OCI-LY7 (cell line): ENCODE measurements around the gene CCDC93. TPM values are rescaled to one million over a fixed set of nuclear protein-coding genes. Genes with fewer than 3 reads are reported as not detected.

Source experiments
- BruUV-seq: library from RNA; stranded (reverse); fragments of 400-500 nt; replicated peaks from 2 replicates; lab custom pipeline; 2021; lab: Mats Ljungman, UMichigan
- CTCF ChIA-PET: fragments of 300-600 bp; sonication (Branson Sonifier 250); formaldehyde crosslinking; loops from one replicate; lab custom pipeline; 2022; ENCODE audit warnings: antibody characterized with exemption; ENCODE audit not compliant: unreplicated experiment; lab: Charles Lee
- POLR2A ChIA-PET: fragments of 300-600 bp; sonication (Branson Sonifier 250); formaldehyde crosslinking; loops from one replicate; lab custom pipeline; 2022; ENCODE audit warnings: antibody characterized with exemption; lab: Charles Lee
- DNase-seq: peaks from one replicate; pipeline ENCODE4 v3.0.0-alpha.2; 2015; ENCODE audit warnings: low spot score
- H2AFZ ChIP-seq: fragments of 200-600 bp; sonication (generic), shearing (Covaris generic); 2 replicates; pipeline ENCODE4 v1.6.1; 2014; ENCODE audit warnings: mild to moderate bottlenecking, antibody characterized with exemption, low read length, moderate library complexity
- H3K27ac ChIP-seq: fragments of 200-600 bp; sonication (generic); 2 replicates; pipeline ENCODE4 v1.5.1; 2014; ENCODE audit warnings: mixed run types, low read depth, mild to moderate bottlenecking, moderate library complexity, low read length, inconsistent platforms; ENCODE audit not compliant: poor library complexity, severe bottlenecking
- H3K36me3 ChIP-seq: fragments of 200-600 bp; sonication (generic); 2 replicates; pipeline ENCODE4 v1.6.1; 2014; ENCODE audit warnings: mild to moderate bottlenecking, antibody characterized with exemption, low read length, moderate library complexity, mixed read lengths; ENCODE audit not compliant: insufficient read depth
- H3K4me1 ChIP-seq: fragments of 200-600 bp; sonication (generic); 2 replicates; pipeline ENCODE4 v1.5.1; 2014; ENCODE audit warnings: mild to moderate bottlenecking, low read length; ENCODE audit not compliant: insufficient read depth, poor library complexity, severe bottlenecking
- H3K4me2 ChIP-seq: fragments of 200-600 bp; sonication (generic); 2 replicates; pipeline ENCODE4 v1.6.1; 2014; ENCODE audit warnings: mild to moderate bottlenecking, low read length
- H3K4me3 ChIP-seq: fragments of 200-600 bp; sonication (generic); 2 replicates; pipeline ENCODE4 v1.5.1; 2014; ENCODE audit warnings: mild to moderate bottlenecking, low read depth, low read length; ENCODE audit not compliant: poor library complexity, severe bottlenecking
- H3K79me2 ChIP-seq: fragments of 200-600 bp; sonication (generic); 2 replicates; pipeline ENCODE4 v1.6.1; 2016; ENCODE audit warnings: low read depth, mild to moderate bottlenecking, low read length, moderate library complexity, mixed read lengths; ENCODE audit not compliant: insufficient read depth
- H3K9me2 ChIP-seq: fragments of 200-600 bp; sonication (generic); 2 replicates; pipeline ENCODE4 v1.6.1; 2016; ENCODE audit warnings: mild to moderate bottlenecking, low read length, mixed read lengths; ENCODE audit not compliant: insufficient read depth
- H3K9me3 ChIP-seq: fragments of 200-600 bp; sonication (generic); 2 replicates; pipeline ENCODE4 v1.6.1; 2014; ENCODE audit warnings: mild to moderate bottlenecking, mixed run types, low read length, mixed read lengths
- H4K20me1 ChIP-seq: fragments of 200-600 bp; sonication (generic); 2 replicates; pipeline ENCODE4 v1.6.1; 2014; ENCODE audit warnings: mild to moderate bottlenecking, antibody characterized with exemption, low read length, moderate library complexity, mixed read lengths; ENCODE audit not compliant: insufficient read depth
- EZH2phosphoT487 ChIP-seq: fragments of 200-600 bp; sonication (generic); IDR thresholded peaks from 2 replicates; pipeline ENCODE4 v1.6.1; 2018; ENCODE audit warnings: low read depth, borderline replicate concordance, mild to moderate bottlenecking, mixed run types, antibody characterized with exemption, low read length, moderate library complexity, mixed read lengths
- intact Hi-C: fragments of 100-400 bp; cut with micrococcal nuclease; formaldehyde crosslinking; loops from one replicate; pipeline ENCODE4 v1.10.0; 2022; ENCODE audit not compliant: unreplicated experiment
- total RNA-seq, 2 experiments: library from RNA; depleted of rRNA in 1 of 2; stranded (reverse); fragments of >200 nt in 1 of 2; shearing (Covaris generic) in 1 of 2; gene quantifications; 2 replicates each; pipeline ENCODE4 v1.2.3, GENCODE V29; 2014 to 2022
- TF ChIP-seq, protein P1 (sequence below): fragments of 200-600 bp; sonication (generic); conservative IDR thresholded peaks from 2 replicates; pipeline ENCODE4 v1.5.1; 2014; ENCODE audit warnings: mild to moderate bottlenecking, antibody characterized with exemption, low read length, moderate library complexity, mixed read lengths

CCDC93 gene
- total RNA-seq, 2 experiments from 2014 or later, result 25.6 to 53.8 TPM

DNA sequence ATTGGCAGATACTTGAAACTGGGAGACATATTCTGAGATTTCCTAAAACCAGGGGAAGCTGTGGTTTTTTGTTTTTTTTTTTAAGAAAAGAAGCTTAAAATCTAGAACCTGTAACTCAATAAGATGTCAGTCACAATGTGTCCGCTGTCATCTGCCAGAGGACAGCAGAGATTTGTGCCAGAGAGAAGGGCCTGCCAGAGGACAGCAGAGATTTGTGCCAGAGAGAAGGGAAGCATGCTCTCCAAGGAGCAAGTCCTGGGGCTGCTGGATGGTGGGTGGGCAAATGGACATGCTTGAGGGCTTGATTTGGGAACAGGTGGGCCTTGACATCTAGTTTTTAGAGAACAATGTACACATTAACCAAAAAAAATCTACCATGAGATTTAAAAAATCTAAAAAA is 77.9 kb downstream of the CCDC93 start:
- no peak for TF ChIP-seq EZH2phosphoT487
- TF ChIP-seq, protein P1, sequence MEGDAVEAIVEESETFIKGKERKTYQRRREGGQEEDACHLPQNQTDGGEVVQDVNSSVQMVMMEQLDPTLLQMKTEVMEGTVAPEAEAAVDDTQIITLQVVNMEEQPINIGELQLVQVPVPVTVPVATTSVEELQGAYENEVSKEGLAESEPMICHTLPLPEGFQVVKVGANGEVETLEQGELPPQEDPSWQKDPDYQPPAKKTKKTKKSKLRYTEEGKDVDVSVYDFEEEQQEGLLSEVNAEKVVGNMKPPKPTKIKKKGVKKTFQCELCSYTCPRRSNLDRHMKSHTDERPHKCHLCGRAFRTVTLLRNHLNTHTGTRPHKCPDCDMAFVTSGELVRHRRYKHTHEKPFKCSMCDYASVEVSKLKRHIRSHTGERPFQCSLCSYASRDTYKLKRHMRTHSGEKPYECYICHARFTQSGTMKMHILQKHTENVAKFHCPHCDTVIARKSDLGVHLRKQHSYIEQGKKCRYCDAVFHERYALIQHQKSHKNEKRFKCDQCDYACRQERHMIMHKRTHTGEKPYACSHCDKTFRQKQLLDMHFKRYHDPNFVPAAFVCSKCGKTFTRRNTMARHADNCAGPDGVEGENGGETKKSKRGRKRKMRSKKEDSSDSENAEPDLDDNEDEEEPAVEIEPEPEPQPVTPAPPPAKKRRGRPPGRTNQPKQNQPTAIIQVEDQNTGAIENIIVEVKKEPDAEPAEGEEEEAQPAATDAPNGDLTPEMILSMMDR, result no peak

DNA sequence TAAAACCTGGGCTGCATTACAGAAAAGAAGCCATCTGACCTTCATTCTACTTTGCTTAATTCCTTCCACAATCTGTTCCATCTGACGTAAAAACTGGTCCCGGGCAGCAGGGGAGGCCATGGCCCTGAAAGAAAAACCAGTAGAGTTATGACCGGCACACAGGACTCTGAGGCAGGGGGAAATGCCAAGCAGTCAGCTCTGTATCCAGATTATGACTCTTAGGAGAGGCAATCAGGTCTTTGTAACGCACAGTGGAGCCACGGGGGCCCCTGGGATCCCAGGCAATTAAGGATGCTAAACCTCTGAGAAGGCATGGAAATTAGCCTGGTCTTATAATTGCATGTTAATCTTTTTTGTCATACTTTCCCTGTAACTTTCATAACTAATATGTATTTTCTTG is 78.4 kb downstream of the CCDC93 start:
- BruUV-seq, result no TSS peak
- no peaks in the 10 kb centered on the region for H3K4me1 ChIP-seq
- POLR2A ChIA-PET, result interaction anchor here (0.7 kb wide), 1 partner anchor 17 kb away, joined by 3 read pairs; no protein-coding TSS in a partner anchor

More for the DNA sequence above, 77.9 kb downstream of the CCDC93 start:
- Histone ChIP-seq H3K4me1 (no peaks in the 10 kb centered on the region), H3K27ac (no peak overlapping the region), H4K20me1 (no peaks in the 10 kb centered on the region), H3K9me3 (no peaks in the 10 kb centered on the region), H3K4me3 (no peak overlapping the region), H3K4me2 (no peak overlapping the region), H2AFZ (no peak overlapping the region), H3K9me2 (no peaks in the 10 kb centered on the region), H3K79me2 (no peaks in the 10 kb centered on the region), H3K36me3 (peaks cover 95% of the 10 kb centered on the region)
- intact Hi-C loops, result loop anchor here (5.0 kb wide), 1 partner anchor 56 kb away; no protein-coding TSS in a partner anchor
- ChIA-PET POLR2A (interaction anchor here (0.7 kb wide), 1 partner anchor 18 kb away, joined by 3 read pairs; no protein-coding TSS in a partner anchor), CTCF (no interaction called here)
- DNase-seq, result no peak
- no TSS peak for BruUV-seq

GRCh38 chr2:117933884-117934354 is 80.0 kb downstream of the CCDC93 start:
- ChIA-PET POLR2A (no interaction called here), CTCF (no interaction called here)
- DNase-seq, result no peak
- Histone ChIP-seq H3K36me3 (peaks cover 95% of the 10 kb centered on the region), H3K79me2 (no peaks in the 10 kb centered on the region), H2AFZ (no peak overlapping the region), H3K4me3 (no peak overlapping the region), H3K4me2 (no peak overlapping the region), H3K9me3 (no peaks in the 10 kb centered on the region), H3K4me1 (no peaks in the 10 kb centered on the region), H4K20me1 (no peaks in the 10 kb centered on the region), H3K9me2 (no peaks in the 10 kb centered on the region), H3K27ac (no peak overlapping the region)
- no TSS peak for BruUV-seq
- TF ChIP-seq, protein P1, result no peak
- no peak for TF ChIP-seq EZH2phosphoT487
- intact Hi-C loops, result no loop called here

More for the DNA sequence above, 78.4 kb downstream of the CCDC93 start:
- DNase-seq, result no peak
- Histone ChIP-seq H2AFZ (no peak overlapping the region), H3K9me2 (no peaks in the 10 kb centered on the region), H4K20me1 (no peaks in the 10 kb centered on the region), H3K36me3 (peaks cover 95% of the 10 kb centered on the region), H3K9me3 (no peaks in the 10 kb centered on the region), H3K27ac (no peak overlapping the region), H3K4me3 (no peak overlapping the region), H3K79me2 (no peaks in the 10 kb centered on the region), H3K4me2 (no peak overlapping the region)
- CTCF ChIA-PET, result no interaction called here
- no peak for TF ChIP-seq EZH2phosphoT487
- TF ChIP-seq, protein P1, result no peak
- intact Hi-C loops, result loop anchor here (5.0 kb wide), 1 partner anchor 57 kb away; no protein-coding TSS in a partner anchor
